Measurements from ENCODE around the gene CD37.
"Not testable (repeated sequence)": the region's sequence is repeated elsewhere in the genome, so short reads cannot be mapped to it uniquely, and the experiment has no call there.

- TF ChIP-seq POLR2AphosphoS5, POLR2A, CTCF (IDR thresholded peaks at IDR 0.05): not testable (repeated sequence)
Measured at GRCh38 chr19:49331187-49331586, 4.0 kb upstream of the CD37 start.

Data from breast epithelium (tissue), 3 donors.